Activated CD4-positive, alpha-beta T cell treated with anti-CD3 and anti-CD28 coated beads for 1 hour (primary cell): ENCODE data around the gene SLAMF9.

Source experiments
- DNase-seq: peaks from one replicate; pipeline ENCODE4 v3.0.0-alpha.2; 2020

The SLAMF9 gene

DNA sequence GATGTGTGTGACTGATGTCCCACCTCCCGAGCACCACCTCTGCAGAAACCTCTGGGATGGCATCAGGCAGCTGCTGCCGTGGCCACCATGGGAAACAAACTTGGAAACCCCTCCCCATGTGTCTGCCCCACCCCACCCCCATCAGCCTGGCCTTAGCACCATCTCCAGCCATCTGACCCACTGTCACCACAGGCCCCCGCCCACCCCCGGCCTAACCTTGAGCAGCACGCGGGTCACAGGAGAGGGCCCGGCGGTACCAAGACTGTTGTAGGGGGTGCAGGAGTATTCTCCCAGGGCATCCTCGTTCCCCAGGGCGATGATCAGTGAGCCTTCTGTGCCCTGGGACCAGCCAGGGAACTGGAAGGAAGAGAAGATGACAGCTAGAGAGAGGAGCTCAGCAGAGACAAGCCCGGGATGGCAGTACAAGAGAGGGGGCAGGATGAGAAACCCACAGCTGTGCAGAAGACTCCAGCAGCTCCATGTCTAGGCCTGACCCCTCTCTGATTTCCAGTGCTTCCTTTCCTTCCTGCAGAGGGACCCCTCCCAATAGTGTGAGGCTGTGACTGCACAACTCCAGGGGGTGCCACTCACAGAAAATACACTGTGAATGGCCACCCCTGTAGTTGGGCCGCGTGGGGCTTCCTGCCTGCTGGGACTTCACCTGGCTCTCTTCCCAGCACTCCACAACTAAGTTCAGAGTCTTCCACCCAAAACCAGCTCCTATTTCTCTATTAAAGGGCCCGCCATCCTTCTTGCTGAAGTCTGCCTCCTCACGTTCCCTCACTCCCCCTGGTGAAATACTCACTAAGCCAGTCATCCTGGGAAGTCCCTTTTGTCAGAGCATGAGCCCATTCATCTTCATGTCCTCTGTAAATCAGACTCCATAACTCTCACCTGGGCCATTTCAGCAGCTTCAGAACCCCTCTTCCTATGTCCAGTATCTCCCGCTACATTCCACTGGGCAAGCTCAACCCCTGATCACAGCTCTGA, 21.4 kb downstream of the SLAMF9 start:
- no peak for DNase-seq

GRCh38 chr1:159931795-159932173, 22.3 kb downstream of the SLAMF9 start:
- no peak for DNase-seq

- no peak for DNase-seq
Observed at GRCh38 chr1:159931101-159931794, 22.8 kb downstream of the SLAMF9 start.

DNA sequence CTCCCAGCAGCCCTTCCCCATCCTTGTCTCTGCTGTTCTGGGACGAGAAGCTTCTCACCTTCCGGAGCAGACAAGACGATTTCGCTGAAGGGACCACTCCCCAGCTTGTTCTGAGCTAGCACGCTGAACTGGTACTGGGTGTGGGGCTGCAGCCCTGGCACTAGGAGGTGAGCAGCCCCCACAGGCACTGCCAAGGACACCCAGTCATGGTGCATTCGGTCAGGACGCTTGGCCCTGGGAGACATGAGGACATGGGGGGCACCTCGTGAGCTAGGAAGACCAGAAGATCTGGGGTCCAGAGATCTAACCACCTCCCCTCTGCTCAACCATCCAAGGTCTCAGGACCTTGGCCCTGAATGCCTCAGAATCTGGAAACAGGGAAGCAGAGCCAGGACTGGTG, 23.4 kb downstream of the SLAMF9 start:
- no peak for DNase-seq

- no peak for DNase-seq
Observed at GRCh38 chr1:159930216-159930615, 23.8 kb downstream of the SLAMF9 start.

DNA sequence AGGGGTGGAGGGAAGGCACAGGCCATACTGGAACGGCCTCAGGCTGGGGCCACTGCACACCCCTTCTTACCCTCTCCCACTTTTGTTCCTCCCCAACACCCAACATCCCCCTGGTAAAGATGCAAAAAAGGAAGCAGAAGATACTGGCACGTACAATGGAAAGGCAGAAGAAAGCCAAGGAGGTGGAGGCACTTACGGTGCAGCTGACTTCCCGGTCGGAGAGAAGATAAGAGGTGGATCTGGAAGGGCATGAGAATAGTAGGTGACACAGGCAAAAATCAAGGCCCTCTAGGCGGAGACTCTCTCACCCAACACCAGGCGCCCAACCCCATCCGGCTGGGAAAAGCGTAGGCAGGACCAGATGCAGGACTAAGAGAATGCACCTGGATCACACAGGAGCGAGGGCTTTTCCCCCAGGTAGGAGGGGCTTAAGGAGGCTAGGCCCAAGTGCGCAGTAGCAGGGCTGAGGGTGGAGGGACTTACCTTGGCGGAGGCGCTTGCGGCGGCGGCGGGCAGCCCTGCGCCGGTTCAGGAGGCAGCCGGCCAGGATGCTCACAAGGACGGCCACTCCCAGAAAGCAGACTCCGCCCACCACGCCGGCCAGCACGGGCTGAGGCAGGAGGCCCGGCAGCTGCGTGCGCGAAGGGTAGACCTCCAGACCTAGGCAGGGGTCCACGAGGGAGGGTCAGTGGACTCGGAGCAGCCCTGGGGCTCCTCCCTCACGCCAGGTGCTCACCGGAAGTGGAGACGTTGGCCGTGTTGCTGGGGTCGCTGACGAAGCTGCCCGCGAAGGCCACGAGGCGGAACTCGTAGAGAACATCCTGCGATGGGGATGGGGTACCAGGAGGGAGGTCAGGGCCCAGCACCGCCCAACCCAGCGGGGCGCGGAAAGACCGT, 24.6 kb downstream of the SLAMF9 start:
- no peak for DNase-seq

GRCh38 chr1:159928491-159929050, 25.5 kb downstream of the SLAMF9 start:
- DNase-seq = no peak

DNA sequence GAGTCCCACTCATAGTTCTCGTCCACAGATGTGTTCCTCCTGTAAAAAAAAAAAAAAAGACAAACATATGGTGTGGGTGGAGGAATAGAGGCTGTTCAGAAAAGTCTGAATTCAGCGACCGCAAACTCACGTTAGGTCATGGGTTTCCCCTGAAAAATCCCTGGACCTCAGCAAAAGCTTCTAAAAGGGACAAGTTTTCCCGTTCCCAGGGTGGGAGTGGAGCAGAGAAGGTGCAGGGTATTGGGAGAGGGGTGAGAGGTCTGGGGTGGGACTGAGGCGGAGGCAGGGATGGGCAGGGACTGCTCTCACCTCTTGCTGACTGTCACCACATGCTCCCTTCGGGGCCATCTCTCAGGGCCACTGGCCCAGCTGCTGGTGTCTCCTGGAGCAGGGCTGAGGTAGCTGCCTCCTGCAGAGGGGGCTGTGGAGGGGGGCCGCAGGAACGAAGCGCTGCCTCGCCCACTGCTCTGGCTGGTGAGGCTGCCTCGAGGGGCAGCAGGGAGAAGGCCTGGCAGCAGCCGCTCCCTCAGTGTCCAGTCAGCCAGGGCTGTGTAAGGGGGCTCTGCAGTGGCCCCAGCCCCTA, 26.1 kb downstream of the SLAMF9 start:
- no peak for DNase-seq

- DNase-seq = no peak
Observed at GRCh38 chr1:159927211-159927848, 26.7 kb downstream of the SLAMF9 start.

DNA sequence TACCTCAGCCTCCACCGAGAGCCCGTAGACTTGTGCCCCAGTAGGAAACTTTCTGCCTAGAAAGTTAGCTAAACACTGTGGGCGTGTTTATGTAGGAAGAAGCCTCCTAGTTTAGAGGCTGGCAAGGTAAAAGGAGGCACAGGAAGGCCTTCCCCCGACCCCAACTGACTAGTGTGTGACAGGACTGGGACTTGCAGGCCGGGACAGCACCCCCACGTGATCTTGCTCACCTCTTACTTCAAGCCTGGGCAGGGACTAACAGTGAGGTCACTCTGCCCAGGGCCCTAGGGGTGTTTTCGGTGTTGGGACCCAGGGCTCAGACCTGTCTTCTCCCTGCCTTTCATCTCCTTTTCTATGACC, 28.3 kb downstream of the SLAMF9 start:
- DNase-seq = no peak

GRCh38 chr1:159924791-159925718, 29.0 kb downstream of the SLAMF9 start, which contains the start of gene TAGLN2:
TAGLN2 (minus strand) TSS chr1:159925507; CDS start chr1:159920509, 4,998 bp downstream.
- DNase-seq = peak; percentile 83

DNA sequence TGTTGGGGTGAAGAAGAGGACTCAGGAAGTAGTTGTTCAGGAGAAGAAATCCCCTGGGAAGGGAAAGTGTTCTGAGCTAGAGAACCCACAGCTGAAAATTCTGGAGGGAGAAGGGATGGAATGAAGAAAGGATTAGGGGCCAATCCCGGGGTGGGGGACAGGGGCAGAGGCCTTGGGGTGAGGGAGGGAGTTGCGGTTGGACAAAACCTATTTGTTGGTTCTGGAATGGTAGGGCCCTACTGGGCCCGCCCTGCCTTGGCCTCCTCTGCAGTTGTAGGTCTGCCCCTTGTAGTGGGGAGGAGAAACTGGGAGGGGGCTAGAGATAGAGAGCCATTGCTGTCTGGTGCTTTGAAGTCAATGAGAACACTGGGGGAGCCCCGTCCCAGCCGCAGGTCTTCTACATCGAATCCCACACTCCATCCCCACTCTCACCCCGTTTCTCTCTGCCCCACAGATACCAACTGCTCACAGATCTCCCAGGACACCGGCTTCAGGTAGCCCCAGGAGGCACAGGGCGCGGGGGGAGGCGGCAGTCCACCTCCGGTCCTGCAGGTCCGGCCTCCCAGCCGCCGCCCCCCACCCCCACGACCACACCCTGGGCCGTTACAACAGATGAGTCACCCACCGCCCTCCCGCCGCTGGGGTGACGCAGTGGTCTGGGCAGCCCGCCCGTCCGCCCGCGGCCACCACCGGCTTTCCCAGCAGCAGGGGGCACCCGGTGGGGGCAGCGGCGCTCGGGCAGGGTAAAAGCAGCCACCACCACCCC, 29.8 kb downstream of the SLAMF9 start:
- peak; percentile 32 for DNase-seq

DNA sequence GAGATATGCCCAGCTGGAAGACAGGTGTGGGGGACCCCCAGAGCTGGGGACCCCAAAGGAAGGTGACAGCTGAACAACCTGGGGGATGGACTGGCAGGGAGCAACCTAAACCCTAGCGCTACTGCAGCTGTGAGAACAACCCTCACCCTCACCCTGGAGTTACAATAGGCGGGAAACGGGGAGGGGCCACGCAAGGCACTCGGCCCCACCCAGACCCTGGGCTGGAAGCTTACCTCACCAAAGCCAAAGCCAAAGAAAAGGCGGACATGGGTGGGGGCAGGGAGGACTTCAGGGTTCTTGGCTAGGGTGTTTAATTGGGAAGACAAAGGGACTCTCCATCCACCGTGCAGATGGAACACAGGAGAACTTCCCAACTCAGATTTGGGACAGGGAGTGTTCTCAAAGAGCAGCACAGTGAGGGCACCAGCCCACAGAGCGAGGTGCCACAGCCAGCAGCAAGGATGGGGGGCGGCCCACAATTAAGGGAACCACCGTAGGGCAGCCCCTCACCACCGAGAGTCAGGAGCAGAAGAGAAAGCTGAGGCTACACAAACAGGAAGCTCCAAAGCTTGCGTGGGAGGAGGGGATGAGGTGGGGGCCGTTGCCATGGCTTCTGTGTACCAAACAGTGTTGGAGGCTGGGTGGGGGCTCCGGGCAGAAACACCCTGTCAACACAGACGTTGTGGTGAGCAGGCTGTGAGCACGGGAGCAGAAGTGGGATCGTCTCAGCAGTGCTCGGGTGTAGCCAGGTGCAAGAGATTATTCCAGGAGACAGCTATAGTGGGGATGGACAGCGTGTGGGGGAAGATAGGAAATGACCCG, 30.6 kb downstream of the SLAMF9 start:
- peak; percentile 79 for DNase-seq

DNA sequence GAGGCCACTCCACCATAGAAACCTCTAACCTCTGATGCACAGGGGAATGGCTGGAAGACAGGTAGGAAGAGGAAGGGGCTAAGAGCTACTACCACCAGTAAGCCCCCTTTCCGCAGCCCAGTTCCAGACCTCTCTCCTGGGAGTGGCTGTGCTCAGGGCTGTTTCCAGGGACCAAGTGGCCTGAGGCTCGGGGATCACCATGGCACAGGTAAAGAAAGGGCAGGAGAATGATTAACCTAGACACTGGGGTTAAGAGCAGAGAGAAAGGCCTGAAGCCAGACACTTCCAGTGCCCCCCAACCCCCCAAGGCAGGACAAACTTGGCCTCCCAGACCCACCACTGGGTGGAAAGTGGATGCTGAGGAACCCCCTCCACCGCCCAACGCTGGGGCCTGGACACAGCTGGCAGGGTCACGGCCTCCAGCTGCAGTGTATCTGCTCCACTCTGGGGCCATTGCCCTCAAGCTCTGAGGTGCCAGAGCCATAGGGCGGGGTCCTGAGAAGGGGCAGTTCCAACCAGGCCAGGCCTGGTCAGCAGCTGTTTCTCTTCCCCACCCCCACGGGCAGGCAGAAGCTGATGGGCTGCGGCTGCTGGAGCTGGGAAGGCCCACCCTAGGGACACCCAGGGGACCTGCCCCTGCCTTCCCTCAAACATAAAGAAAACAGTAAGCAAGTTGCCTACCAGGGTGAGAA, 31.4 kb downstream of the SLAMF9 start:
- DNase-seq = no peak

- DNase-seq = no peak
Observed at GRCh38 chr1:159921700-159922504, 32.1 kb downstream of the SLAMF9 start.

- no peak for DNase-seq
Observed at GRCh38 chr1:159921251-159921650, 32.8 kb downstream of the SLAMF9 start.

GRCh38 chr1:159920651-159921050, 33.4 kb downstream of the SLAMF9 start:
- no peak for DNase-seq
